Measurements from ENCODE around the gene RABGAP1L. TPM values are rescaled to one million over a fixed set of nuclear protein-coding genes. Genes with fewer than 3 reads are reported as not detected.
"Not testable (repeated sequence)": the region's sequence is repeated elsewhere in the genome, so short reads cannot be mapped to it uniquely, and the experiment has no call there.

Gene RABGAP1L
- total RNA-seq, 1 donor from 2014 or later, result 28.0 TPM

- not testable (repeated sequence) for DNase-seq (ENCODE audit: low read depth, low spot score)
Observed at GRCh38 chr1:174238845-174239501, 79.7 kb downstream of the RABGAP1L start.

GRCh38 chr1:174239541-174239940 is 80.2 kb downstream of the RABGAP1L start:
- no peak for DNase-seq (ENCODE audit: low read depth, low spot score)

- no peak for DNase-seq (ENCODE audit: low read depth, low spot score)
Observed at GRCh38 chr1:174242856-174243255, 83.5 kb downstream of the RABGAP1L start.

- DNase-seq (ENCODE audit: low read depth, low spot score), result no peak
Observed at GRCh38 chr1:174243451-174244000, 84.2 kb downstream of the RABGAP1L start.

GRCh38 chr1:174244017-174244416 is 84.7 kb downstream of the RABGAP1L start:
- DNase-seq (ENCODE audit: low read depth, low spot score), result no peak

GRCh38 chr1:174247472-174247871 is 88.2 kb downstream of the RABGAP1L start:
- DNase-seq (ENCODE audit: low read depth, low spot score), result no peak

GRCh38 chr1:174248041-174248440 is 88.7 kb downstream of the RABGAP1L start:
- no peak for DNase-seq (ENCODE audit: low read depth, low spot score)

GRCh38 chr1:174256386-174256785 is 97.1 kb downstream of the RABGAP1L start:
- not testable (repeated sequence) for DNase-seq (ENCODE audit: low read depth, low spot score)

- DNase-seq (ENCODE audit: low read depth, low spot score), result peak; percentile 17
Observed at GRCh38 chr1:174258148-174258550, 98.8 kb downstream of the RABGAP1L start.

- peak; percentile 7 for DNase-seq (ENCODE audit: low read depth, low spot score)
Observed at GRCh38 chr1:174262349-174263241, 103.3 kb downstream of the RABGAP1L start.

GRCh38 chr1:174265282-174265681 is 106.0 kb downstream of the RABGAP1L start:
- no peak for DNase-seq (ENCODE audit: low read depth, low spot score)

- DNase-seq (ENCODE audit: low read depth, low spot score), result no peak
Observed at GRCh38 chr1:174266476-174266875, 107.2 kb downstream of the RABGAP1L start.

GRCh38 chr1:174266991-174267612 is 107.8 kb downstream of the RABGAP1L start:
- DNase-seq (ENCODE audit: low read depth, low spot score), result no peak

- DNase-seq (ENCODE audit: low read depth, low spot score), result no peak
Observed at GRCh38 chr1:174269989-174270651, 110.8 kb downstream of the RABGAP1L start.

GRCh38 chr1:174273190-174273589 is 113.9 kb downstream of the RABGAP1L start:
- DNase-seq (ENCODE audit: low read depth, low spot score), result no peak

GRCh38 chr1:174273776-174274175 is 114.5 kb downstream of the RABGAP1L start:
- DNase-seq (ENCODE audit: low read depth, low spot score), result no peak

- no peak for DNase-seq (ENCODE audit: low read depth, low spot score)
Observed at GRCh38 chr1:174274452-174274851, 115.1 kb downstream of the RABGAP1L start.

GRCh38 chr1:174274884-174275283 is 115.6 kb downstream of the RABGAP1L start:
- DNase-seq (ENCODE audit: low read depth, low spot score), result no peak

GRCh38 chr1:174276087-174276486 is 116.8 kb downstream of the RABGAP1L start:
- no peak for DNase-seq (ENCODE audit: low read depth, low spot score)

GRCh38 chr1:174284052-174284451 is 124.7 kb downstream of the RABGAP1L start:
- no peak for DNase-seq (ENCODE audit: low read depth, low spot score)

- no peak for DNase-seq (ENCODE audit: low read depth, low spot score)
Observed at GRCh38 chr1:174286042-174286441, 126.7 kb downstream of the RABGAP1L start.
